Measurements from ENCODE around the gene PPIE. TPM values are rescaled to one million over a fixed set of nuclear protein-coding genes. Genes with fewer than 3 reads are reported as not detected.
"Not testable (repeated sequence)": the region's sequence is repeated elsewhere in the genome, so short reads cannot be mapped to it uniquely, and the experiment has no call there.

Gene PPIE
- total RNA-seq, 5 donors from 2014 or later (not counting 1 experiment from before 2014, with no cell fraction given): 50.8 to 72.6 (median 58.7) TPM

GRCh38 chr1:39762550-39763540 lies 24.2 kb downstream of the PPIE start:
- Histone ChIP-seq H3K27ac (ENCODE audit: low read length) (no peak overlapping the region), H3K27me3 (replicated peaks in 1 of 2; ENCODE audit: control insufficient read depth in 2 of 2, extremely low read depth in 1 of 2, insufficient read depth in 2 of 2, low read length in 1 of 2) (no peaks in the 10 kb centered on the region), H3K36me3 (ENCODE audit: control insufficient read depth in 2 of 2, extremely low read depth in 1 of 2, insufficient read depth in 1 of 2, low read length in 1 of 2) (peaks cover 7 to 25% of the 10 kb centered on the region in 2 donors), H3K4me1 (ENCODE audit: control insufficient read depth in 1 of 2, extremely low read depth in 1 of 2, insufficient read depth in 2 of 2, low read length in 2 of 2) (no peaks in the 10 kb centered on the region), H3K4me3 (ENCODE audit: control insufficient read depth in 1 of 2, extremely low read depth in 1 of 2, low read length in 1 of 2) (no peak overlapping the region), H3K9me3 (no peaks in the 10 kb centered on the region)
- Mint-ChIP-seq H3K27me3 (no peaks in the 10 kb centered on the region), H3K36me3 (peaks cover 28% of the 10 kb centered on the region), H3K9me3 (no peaks in the 10 kb centered on the region), H3K4me3 (no peak overlapping the region), H3K4me1 (no peaks in the 10 kb centered on the region), H3K27ac (no peak overlapping the region)
- WGBS (ENCODE audit: insufficient coverage): 95% methylated on average over 23 of the region's 30 CpGs
- ChIA-PET CTCF (no interaction called here), POLR2A (no interaction called here)
- DNase-seq (no peak), ATAC-seq (replicated peaks in 1 of 4) (no peak)

GRCh38 chr1:39763619-39764374 lies 25.1 kb downstream of the PPIE start:
- H3K27ac Mint-ChIP-seq; H3K4me3 Mint-ChIP-seq; ATAC-seq (replicated peaks in 1 of 4); H3K4me3 ChIP-seq (ENCODE audit: control insufficient read depth in 1 of 2, extremely low read depth in 1 of 2, low read length in 1 of 2); H3K27ac ChIP-seq (ENCODE audit: low read length); H3K4me1 Mint-ChIP-seq; DNase-seq; H3K9me3 Mint-ChIP-seq; POLR2A ChIA-PET; H3K27me3 ChIP-seq (replicated peaks in 1 of 2; ENCODE audit: control insufficient read depth in 2 of 2, extremely low read depth in 1 of 2, insufficient read depth in 2 of 2, low read length in 1 of 2); H3K27me3 Mint-ChIP-seq; H3K9me3 ChIP-seq; CTCF ChIA-PET; H3K4me1 ChIP-seq (ENCODE audit: control insufficient read depth in 1 of 2, extremely low read depth in 1 of 2, insufficient read depth in 2 of 2, low read length in 2 of 2): not testable (repeated sequence)
- WGBS (ENCODE audit: insufficient coverage): 95% methylated on average over 9 of the region's 18 CpGs
- peaks cover 7 to 18% of the 10 kb centered on the region in 2 donors for H3K36me3 ChIP-seq (ENCODE audit: control insufficient read depth in 2 of 2, extremely low read depth in 1 of 2, insufficient read depth in 1 of 2, low read length in 1 of 2)
- peaks cover 22% of the 10 kb centered on the region for H3K36me3 Mint-ChIP-seq

GRCh38 chr1:39764512-39764911 lies 25.8 kb downstream of the PPIE start:
- H3K4me1 Mint-ChIP-seq; H3K4me3 ChIP-seq (ENCODE audit: control insufficient read depth in 1 of 2, extremely low read depth in 1 of 2, low read length in 1 of 2); H3K9me3 Mint-ChIP-seq; H3K27ac Mint-ChIP-seq; ATAC-seq (replicated peaks in 1 of 4); H3K27me3 ChIP-seq (replicated peaks in 1 of 2; ENCODE audit: control insufficient read depth in 2 of 2, extremely low read depth in 1 of 2, insufficient read depth in 2 of 2, low read length in 1 of 2); CTCF ChIA-PET; POLR2A ChIA-PET; DNase-seq; H3K27me3 Mint-ChIP-seq; H3K4me1 ChIP-seq (ENCODE audit: control insufficient read depth in 1 of 2, extremely low read depth in 1 of 2, insufficient read depth in 2 of 2, low read length in 2 of 2); H3K27ac ChIP-seq (ENCODE audit: low read length); H3K4me3 Mint-ChIP-seq; H3K9me3 ChIP-seq: not testable (repeated sequence)
- WGBS (ENCODE audit: insufficient coverage): no CpG with 5 or more reads among the region's 19 CpGs
- H3K36me3 Mint-ChIP-seq: peaks cover 16% of the 10 kb centered on the region
- peaks cover 5 to 12% of the 10 kb centered on the region in 2 donors for H3K36me3 ChIP-seq (ENCODE audit: control insufficient read depth in 2 of 2, extremely low read depth in 1 of 2, insufficient read depth in 1 of 2, low read length in 1 of 2)

GRCh38 chr1:39766466-39766865 lies 27.8 kb downstream of the PPIE start:
- H3K27me3 ChIP-seq (replicated peaks in 1 of 2; ENCODE audit: control insufficient read depth in 2 of 2, extremely low read depth in 1 of 2, insufficient read depth in 2 of 2, low read length in 1 of 2); H3K4me1 Mint-ChIP-seq; H3K9me3 ChIP-seq; CTCF ChIA-PET; H3K4me1 ChIP-seq (ENCODE audit: control insufficient read depth in 1 of 2, extremely low read depth in 1 of 2, insufficient read depth in 2 of 2, low read length in 2 of 2); H3K27ac Mint-ChIP-seq; H3K4me3 Mint-ChIP-seq; DNase-seq; H3K27me3 Mint-ChIP-seq; H3K27ac ChIP-seq (ENCODE audit: low read length); H3K4me3 ChIP-seq (ENCODE audit: control insufficient read depth in 1 of 2, extremely low read depth in 1 of 2, low read length in 1 of 2); ATAC-seq (replicated peaks in 1 of 4); H3K36me3 ChIP-seq (ENCODE audit: control insufficient read depth in 2 of 2, extremely low read depth in 1 of 2, insufficient read depth in 1 of 2, low read length in 1 of 2); H3K36me3 Mint-ChIP-seq; POLR2A ChIA-PET; H3K9me3 Mint-ChIP-seq: not testable (repeated sequence)
- WGBS (ENCODE audit: insufficient coverage): no CpG with 5 or more reads among the region's 5 CpGs

- H3K27me3 Mint-ChIP-seq; H3K4me3 ChIP-seq (ENCODE audit: control insufficient read depth in 1 of 2, extremely low read depth in 1 of 2, low read length in 1 of 2); H3K27ac ChIP-seq (ENCODE audit: low read length); H3K36me3 Mint-ChIP-seq; ATAC-seq (replicated peaks in 1 of 4); H3K27ac Mint-ChIP-seq; H3K4me3 Mint-ChIP-seq; H3K9me3 Mint-ChIP-seq; CTCF ChIA-PET; H3K4me1 Mint-ChIP-seq; H3K9me3 ChIP-seq; H3K36me3 ChIP-seq (ENCODE audit: control insufficient read depth in 2 of 2, extremely low read depth in 1 of 2, insufficient read depth in 1 of 2, low read length in 1 of 2); DNase-seq; H3K27me3 ChIP-seq (replicated peaks in 1 of 2; ENCODE audit: control insufficient read depth in 2 of 2, extremely low read depth in 1 of 2, insufficient read depth in 2 of 2, low read length in 1 of 2); H3K4me1 ChIP-seq (ENCODE audit: control insufficient read depth in 1 of 2, extremely low read depth in 1 of 2, insufficient read depth in 2 of 2, low read length in 2 of 2): not testable (repeated sequence)
- POLR2A ChIA-PET: interaction anchor here in 1 of 2 donors (0.6 kb wide), 1 partner anchor 940 kb away, joined by 3 read pairs; no protein-coding TSS in a partner anchor
- 80% methylated on average over 2 of the region's 19 CpGs for WGBS (ENCODE audit: insufficient coverage)
Observed at GRCh38 chr1:39769502-39769901, 30.8 kb downstream of the PPIE start.

GRCh38 chr1:39770100-39771021 lies 31.7 kb downstream of the PPIE start:
- ATAC-seq (replicated peaks in 1 of 4) (peak in 3 of 4 experiments; percentile 43 to 65 (median 46)), DNase-seq (peak in 9 of 35 experiments; percentile 11 to 28 (median 16))
- H3K4me1 Mint-ChIP-seq; H3K27ac ChIP-seq (ENCODE audit: low read length); POLR2A ChIA-PET; H3K4me1 ChIP-seq (ENCODE audit: control insufficient read depth in 1 of 2, extremely low read depth in 1 of 2, insufficient read depth in 2 of 2, low read length in 2 of 2); CTCF ChIA-PET; H3K36me3 ChIP-seq (ENCODE audit: control insufficient read depth in 2 of 2, extremely low read depth in 1 of 2, insufficient read depth in 1 of 2, low read length in 1 of 2); H3K4me3 ChIP-seq (ENCODE audit: control insufficient read depth in 1 of 2, extremely low read depth in 1 of 2, low read length in 1 of 2); H3K27me3 Mint-ChIP-seq; H3K36me3 Mint-ChIP-seq; H3K9me3 ChIP-seq; H3K9me3 Mint-ChIP-seq; H3K27ac Mint-ChIP-seq; H3K27me3 ChIP-seq (replicated peaks in 1 of 2; ENCODE audit: control insufficient read depth in 2 of 2, extremely low read depth in 1 of 2, insufficient read depth in 2 of 2, low read length in 1 of 2): not testable (repeated sequence)
- peak overlapping the region in 2 of 3 donors; percentile 9 to 25 for H3K4me3 Mint-ChIP-seq
- 0% methylated on average over 2 of the region's 71 CpGs for WGBS (ENCODE audit: insufficient coverage)

All from T-cell (primary cell).